Colonic mucosa (tissue), 4 donors: ENCODE results near the gene HIVEP3. TPM values are rescaled to one million over a fixed set of nuclear protein-coding genes. Genes with fewer than 3 reads are reported as not detected.

Experiments
- DNase-seq: peaks from one replicate; pipeline ENCODE4 v3.0.0-alpha.2; 2020
- H3K27ac ChIP-seq: fragments of 200-600 bp; one replicate; pipeline ENCODE4 v1.8.0; 2021
- H3K27me3 ChIP-seq: fragments of 200-600 bp; one replicate; pipeline ENCODE4 v1.8.0; 2021
- H3K36me3 ChIP-seq: fragments of 200-600 bp; one replicate; pipeline ENCODE4 v1.8.0; 2021
- H3K4me1 ChIP-seq: fragments of 200-600 bp; one replicate; pipeline ENCODE4 v1.8.0; 2021; ENCODE audit warnings: mild to moderate bottlenecking
- H3K4me3 ChIP-seq: fragments of 200-600 bp; one replicate; pipeline ENCODE4 v1.8.0; 2021
- H3K9ac ChIP-seq, 2 donors: one replicate each; pipeline ENCODE4 v1.7.0; 2013; ENCODE audit warnings: control low read depth in 2 of 2, low read depth in 2 of 2, low read length in 2 of 2
- H3K9me3 ChIP-seq: fragments of 200-600 bp; one replicate; pipeline ENCODE4 v1.8.0; 2021
- CTCF ChIP-seq: fragments of 200-600 bp; IDR thresholded peaks from one replicate; pipeline ENCODE4 v1.8.0; 2022; ENCODE audit warnings: antibody characterized with exemption, mild to moderate bottlenecking
- intact Hi-C: fragments of 100-400 bp; cut with DNase I; formaldehyde crosslinking; loops from one replicate; pipeline ENCODE4 v1.14.1; 2022
- total RNA-seq, 2 donors: library from RNA; stranded (reverse); fragmentation: NEBNext Ultra II Directional in 1 of 2; extraction: Animal tissue kit (Norgen Biotek cat#: 25700) in 1 of 2; gene quantifications; one replicate each; pipeline ENCODE4 v1.2.1, GENCODE V29; 2021
- donor health status: healthy.
- donor health status: DM: no; HTN: no; CAD: no.
- donor health status: DM: no; HTN: no; CAD: no.

The HIVEP3 gene
- total RNA-seq, 2 donors from 2014 or later, result 1.9 to 3.3 TPM

GRCh38 chr1:41773144-41773591 lies 145.6 kb downstream of the HIVEP3 start:
- H3K4me3 ChIP-seq, result no peak overlapping the region
- no peak for TF ChIP-seq CTCF
- H3K9ac ChIP-seq, result no peak overlapping the region
- H3K36me3 ChIP-seq, result no peaks in the 10 kb centered on the region
- H3K27ac ChIP-seq, result no peak overlapping the region
- intact Hi-C loops, result no loop called here
- no peaks in the 10 kb centered on the region for H3K9me3 ChIP-seq
- no peaks in the 10 kb centered on the region for H3K4me1 ChIP-seq
- H3K27me3 ChIP-seq, result no peaks in the 10 kb centered on the region
- no peak for DNase-seq

- no peak overlapping the region for H3K9ac ChIP-seq
- intact Hi-C loops, result no loop called here
- H3K4me3 ChIP-seq, result no peak overlapping the region
- no peak for TF ChIP-seq CTCF
- H3K27me3 ChIP-seq, result no peaks in the 10 kb centered on the region
- H3K27ac ChIP-seq, result no peak overlapping the region
- DNase-seq, result no peak
- no peaks in the 10 kb centered on the region for H3K36me3 ChIP-seq
- no peaks in the 10 kb centered on the region for H3K4me1 ChIP-seq
- H3K9me3 ChIP-seq, result no peaks in the 10 kb centered on the region
These were observed 149.7 kb downstream of the HIVEP3 start for GRCh38 chr1:41769068-41769467.

GRCh38 chr1:41768583-41768982 lies 150.1 kb downstream of the HIVEP3 start:
- Histone ChIP-seq H3K27ac (no peak overlapping the region), H3K4me1 (no peaks in the 10 kb centered on the region), H3K4me3 (no peak overlapping the region), H3K27me3 (no peaks in the 10 kb centered on the region), H3K9me3 (no peaks in the 10 kb centered on the region), H3K36me3 (no peaks in the 10 kb centered on the region), H3K9ac (no peak overlapping the region)
- intact Hi-C loops, result no loop called here
- DNase-seq, result no peak
- TF ChIP-seq CTCF, result no peak

- H3K36me3 ChIP-seq, result no peaks in the 10 kb centered on the region
- no peaks in the 10 kb centered on the region for H3K4me1 ChIP-seq
- intact Hi-C loops, result no loop called here
- no peak for TF ChIP-seq CTCF
- no peak for DNase-seq
- no peaks in the 10 kb centered on the region for H3K9me3 ChIP-seq
- no peaks in the 10 kb centered on the region for H3K27me3 ChIP-seq
- H3K4me3 ChIP-seq, result no peak overlapping the region
- H3K27ac ChIP-seq, result no peak overlapping the region
- H3K9ac ChIP-seq, result no peak overlapping the region
These were observed 150.9 kb downstream of the HIVEP3 start for GRCh38 chr1:41767534-41768525.

GRCh38 chr1:41766546-41766945 lies 152.2 kb downstream of the HIVEP3 start:
- H3K27ac ChIP-seq, result no peak overlapping the region
- no peaks in the 10 kb centered on the region for H3K9me3 ChIP-seq
- no peak for DNase-seq
- intact Hi-C loops, result no loop called here
- H3K4me3 ChIP-seq, result no peak overlapping the region
- H3K36me3 ChIP-seq, result no peaks in the 10 kb centered on the region
- no peak overlapping the region for H3K9ac ChIP-seq
- no peaks in the 10 kb centered on the region for H3K4me1 ChIP-seq
- no peak for TF ChIP-seq CTCF
- no peaks in the 10 kb centered on the region for H3K27me3 ChIP-seq
